Measurements from ENCODE around the gene NOBOX. TPM values are rescaled to one million over a fixed set of nuclear protein-coding genes. Genes with fewer than 3 reads are reported as not detected.
"Not testable (repeated sequence)": the region's sequence is repeated elsewhere in the genome, so short reads cannot be mapped to it uniquely, and the experiment has no call there.

The NOBOX gene
- total RNA-seq, 1 donor from 2014 or later, result not detected

DNA sequence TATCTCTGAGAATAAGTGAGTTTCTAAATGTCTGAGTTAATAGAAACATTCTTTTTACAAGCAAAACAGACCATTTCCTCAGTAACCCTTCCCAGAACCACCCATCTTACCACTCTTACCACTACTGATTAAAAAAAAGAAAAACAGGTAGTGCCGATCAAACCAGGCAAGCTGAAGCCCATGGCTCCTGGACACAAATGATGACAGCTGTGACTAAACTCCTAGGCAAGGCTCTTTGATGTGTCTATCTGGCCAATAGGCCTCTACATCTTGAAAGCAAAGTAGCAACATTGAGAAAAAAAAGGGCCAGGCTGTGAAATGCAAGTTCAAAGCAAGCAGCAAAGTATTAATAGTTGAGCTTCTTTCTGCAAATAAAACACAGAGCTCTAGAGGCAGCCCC, 54.9 kb downstream of the NOBOX start:
- DNase-seq (ENCODE audit: low spot score); H3K36me3 Mint-ChIP-seq (ENCODE audit: low read depth); intact Hi-C loops (cut with micrococcal nuclease); H3K4me1 Mint-ChIP-seq (ENCODE audit: low read depth); H3K27me3 Mint-ChIP-seq (ENCODE audit: insufficient read depth); H3K27ac Mint-ChIP-seq; H3K4me3 Mint-ChIP-seq; H3K9me3 Mint-ChIP-seq: not testable (repeated sequence)

Other genes starting within 250 kb of the NOBOX start
- gene CTAGE4, start 220.2 kb downstream of the NOBOX start, total RNA-seq, result 0.75 and 1.1 TPM in 2 replicates
- gene ARHGEF35, start 207.9 kb downstream of the NOBOX start, total RNA-seq, result 2.5 and 3.4 TPM in 2 replicates
- gene OR2A42, start 164.1 kb downstream of the NOBOX start, total RNA-seq, result not detected in 2 replicates
- 1.7 and 2.1 TPM in 2 replicates for gene OR2A7, start 138.9 kb downstream of the NOBOX start, total RNA-seq
- 1.3 and 2.0 TPM in 2 replicates for gene CTAGE8, start 134.4 kb downstream of the NOBOX start, total RNA-seq
- not detected in 2 replicates for gene OR2A1, start 91.3 kb downstream of the NOBOX start, total RNA-seq
- 8.0 and 9.1 TPM in 2 replicates for gene ARHGEF5, start 48.3 kb downstream of the NOBOX start, total RNA-seq

Measured in activated T-helper 1 cell treated with anti-CD3 and anti-CD28 coated beads, Interleukin-12 subunit alpha, Interleukin-12 subunit beta, Interleukin-2, Interleukin-4 antibody, amounts not matched to agents 30 ng/mL and 10 ng/mL and 1 ng/mL, durations not matched to agents 14 hours and 24 hours and 36 hours (primary cell).